GM10248 (cell line): Measurements from ENCODE around the gene PRAC1.

ENCODE experiments used
- CTCF ChIA-PET: fragments of 300-600 bp; sonication (Branson Sonifier 250); formaldehyde crosslinking; extraction: SDS; loops from one replicate; lab custom pipeline; 2021; ENCODE audit warnings: antibody characterized with exemption; lab: Yijun Ruan, JAX
- POLR2A ChIA-PET: fragments of 350-650 bp; sonication (Branson Sonifier 250); formaldehyde crosslinking; extraction: SDS; loops from one replicate; lab custom pipeline; 2020; ENCODE audit warnings: antibody characterized with exemption; lab: Yijun Ruan, JAX
- DNase-seq: peaks from one replicate; pipeline ENCODE4 v3.0.0; 2012; ENCODE audit errors: extremely low spot score
- TF ChIP-seq, protein P1 (sequence below): IDR thresholded peaks from 2 replicates; pipeline ENCODE4 v1.5.1; 2012; ENCODE audit warnings: mild to moderate bottlenecking, low read depth; ENCODE audit errors: extremely low read depth, missing control alignments, control extremely low read depth

The PRAC1 gene

DNA sequence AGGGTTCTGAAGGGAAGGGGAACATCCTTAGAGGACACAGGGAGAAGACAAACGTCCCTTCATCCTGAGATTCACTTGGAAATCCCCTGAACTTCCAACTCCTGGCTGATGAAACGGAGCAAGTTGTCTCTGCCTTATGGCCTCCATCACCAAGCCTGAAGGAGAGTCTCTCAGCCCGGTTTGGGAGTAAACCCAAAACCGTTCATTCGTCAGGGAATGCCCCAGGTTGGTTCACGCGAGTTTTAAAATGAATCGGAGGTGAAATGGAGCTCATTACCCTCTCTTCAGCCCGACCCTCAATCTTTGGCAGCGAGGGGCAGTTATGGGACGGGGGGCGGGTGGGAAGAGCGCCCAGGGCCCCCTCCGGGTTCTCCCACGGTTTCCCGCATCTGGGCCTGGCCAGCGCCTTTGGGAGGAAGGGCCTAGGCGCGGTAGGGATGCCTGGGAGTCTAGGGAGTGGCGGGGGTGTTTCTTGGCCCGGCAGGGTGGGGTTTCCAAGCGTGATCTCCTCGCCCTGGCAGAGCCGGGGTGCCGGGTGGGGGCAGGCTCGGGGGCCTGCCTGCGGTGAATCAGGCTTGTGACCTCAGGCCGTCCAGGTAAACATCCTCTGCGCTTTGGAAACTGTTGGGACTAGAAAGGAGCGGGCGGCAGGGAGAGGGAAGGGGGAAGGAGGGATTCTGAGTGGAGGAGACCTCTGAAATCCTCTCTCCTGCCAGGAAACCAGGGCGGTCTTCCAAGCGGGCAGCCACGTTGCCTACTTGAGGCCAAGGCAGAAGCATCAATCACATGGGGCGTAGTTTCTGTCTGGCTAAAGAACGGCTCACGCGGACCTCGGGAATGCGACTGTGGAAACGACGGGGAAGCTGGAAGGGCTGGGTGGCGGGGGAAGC lies 30.3 kb upstream of the PRAC1 start:
- CTCF ChIA-PET, result interaction anchor here (0.8 to 2.2 kb wide), 3 partner anchors 27 to 126 kb away, joined by 3 to 8 read pairs (median 6); no protein-coding TSS in a partner anchor
- DNase-seq, result no peak
- POLR2A ChIA-PET, result no interaction called here
- TF ChIP-seq, protein P1, sequence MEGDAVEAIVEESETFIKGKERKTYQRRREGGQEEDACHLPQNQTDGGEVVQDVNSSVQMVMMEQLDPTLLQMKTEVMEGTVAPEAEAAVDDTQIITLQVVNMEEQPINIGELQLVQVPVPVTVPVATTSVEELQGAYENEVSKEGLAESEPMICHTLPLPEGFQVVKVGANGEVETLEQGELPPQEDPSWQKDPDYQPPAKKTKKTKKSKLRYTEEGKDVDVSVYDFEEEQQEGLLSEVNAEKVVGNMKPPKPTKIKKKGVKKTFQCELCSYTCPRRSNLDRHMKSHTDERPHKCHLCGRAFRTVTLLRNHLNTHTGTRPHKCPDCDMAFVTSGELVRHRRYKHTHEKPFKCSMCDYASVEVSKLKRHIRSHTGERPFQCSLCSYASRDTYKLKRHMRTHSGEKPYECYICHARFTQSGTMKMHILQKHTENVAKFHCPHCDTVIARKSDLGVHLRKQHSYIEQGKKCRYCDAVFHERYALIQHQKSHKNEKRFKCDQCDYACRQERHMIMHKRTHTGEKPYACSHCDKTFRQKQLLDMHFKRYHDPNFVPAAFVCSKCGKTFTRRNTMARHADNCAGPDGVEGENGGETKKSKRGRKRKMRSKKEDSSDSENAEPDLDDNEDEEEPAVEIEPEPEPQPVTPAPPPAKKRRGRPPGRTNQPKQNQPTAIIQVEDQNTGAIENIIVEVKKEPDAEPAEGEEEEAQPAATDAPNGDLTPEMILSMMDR, result no peak

DNA sequence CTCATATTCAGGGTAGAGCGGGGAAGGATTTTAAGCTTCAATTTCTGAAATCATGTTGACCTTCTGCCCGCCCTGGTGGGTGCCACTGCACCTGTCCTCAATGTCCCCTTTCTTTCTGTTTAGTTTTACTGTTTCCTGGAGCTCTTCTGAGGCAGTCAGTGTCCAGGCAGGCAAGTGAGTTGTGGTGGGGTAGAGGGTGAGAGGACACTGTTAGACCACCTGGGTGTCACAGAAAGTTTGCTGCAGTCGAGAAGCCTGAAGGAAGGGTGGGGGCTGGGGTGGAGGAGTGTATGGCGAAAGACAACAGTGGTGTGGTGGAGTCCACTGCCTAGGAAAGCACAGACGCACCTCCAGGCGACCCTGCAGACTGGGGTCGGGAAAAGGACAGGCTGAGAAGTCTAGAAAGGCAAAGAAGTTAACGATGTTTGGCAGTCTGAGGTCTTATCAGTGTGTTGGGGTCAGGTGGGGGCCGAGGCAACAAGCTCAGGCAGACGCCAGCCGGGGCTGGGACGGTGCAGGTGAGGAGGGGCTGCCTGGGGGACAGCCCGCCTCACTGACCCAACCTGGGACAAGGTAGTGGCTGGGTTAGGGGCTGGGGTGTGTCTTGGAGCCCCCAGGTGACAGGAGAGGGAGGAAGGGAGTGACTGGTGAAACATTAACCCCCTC lies 29.5 kb upstream of the PRAC1 start:
- ChIA-PET CTCF (interaction anchor here (0.7 to 2.2 kb wide), 7 partner anchors 14 to 127 kb away, joined by 3 to 8 read pairs (median 5); no protein-coding TSS in a partner anchor), POLR2A (interaction anchor here (0.6 kb wide), 1 partner anchor 21 kb away, joined by 3 read pairs; no protein-coding TSS in a partner anchor)
- TF ChIP-seq, protein P1, result no peak
- no peak for DNase-seq

- POLR2A ChIA-PET, result interaction anchor here (0.6 kb wide), 1 partner anchor 20 kb away, joined by 3 read pairs; no protein-coding TSS in a partner anchor
- no peak for DNase-seq
- TF ChIP-seq, protein P1, result no peak
- CTCF ChIA-PET, result interaction anchor here (0.7 to 2.2 kb wide), 7 partner anchors 13 to 128 kb away, joined by 3 to 8 read pairs (median 5); no protein-coding TSS in a partner anchor
Measured at GRCh38 chr17:48751172-48751571, 28.9 kb upstream of the PRAC1 start.

DNA sequence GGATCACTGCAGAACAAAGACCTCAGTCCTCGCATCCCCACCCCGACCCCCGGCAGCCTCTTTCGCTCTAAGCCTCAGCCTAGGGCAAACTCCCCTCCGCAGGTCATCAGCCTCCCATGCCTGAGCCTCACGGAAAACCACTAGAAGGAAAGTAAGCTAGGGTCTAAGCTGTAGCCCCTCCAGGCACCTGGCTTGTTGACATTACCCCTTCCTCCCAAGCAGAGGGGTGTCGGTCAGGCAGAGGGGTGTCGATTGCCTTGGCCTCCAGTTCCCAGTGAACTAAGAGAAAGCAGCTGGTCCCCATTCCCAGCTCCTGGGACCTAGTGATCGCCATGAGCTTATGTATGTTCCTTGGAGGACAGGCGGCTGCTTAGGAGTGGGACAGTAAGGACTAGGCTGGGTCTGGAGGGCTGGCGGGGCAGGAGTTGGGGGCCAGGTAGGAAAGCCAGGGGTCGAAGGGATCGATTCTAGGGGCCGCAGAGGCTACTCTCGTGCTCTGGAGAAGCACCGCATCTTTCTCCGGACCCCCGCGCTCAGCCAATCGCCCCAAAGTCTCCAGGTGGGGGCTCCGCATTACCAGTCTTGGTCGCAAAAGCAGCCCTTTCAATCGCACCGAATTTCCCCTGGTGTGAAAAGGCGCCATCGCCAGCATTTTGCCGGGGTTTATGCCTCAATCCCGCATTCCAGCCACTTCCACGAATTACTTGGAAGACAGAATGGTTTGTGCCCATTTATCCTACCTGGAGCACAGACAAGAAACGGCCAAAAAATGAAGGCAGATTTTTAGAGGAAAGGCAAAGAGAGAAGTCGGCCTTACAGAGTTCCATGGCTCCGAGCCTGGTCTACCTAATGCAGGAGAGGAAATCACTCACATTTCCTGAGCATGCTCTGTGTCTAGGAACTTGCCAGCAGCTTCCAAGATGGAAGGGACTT lies 27.6 kb upstream of the PRAC1 start:
- TF ChIP-seq, protein P1, result no peak
- POLR2A ChIA-PET, result no interaction called here

DNA sequence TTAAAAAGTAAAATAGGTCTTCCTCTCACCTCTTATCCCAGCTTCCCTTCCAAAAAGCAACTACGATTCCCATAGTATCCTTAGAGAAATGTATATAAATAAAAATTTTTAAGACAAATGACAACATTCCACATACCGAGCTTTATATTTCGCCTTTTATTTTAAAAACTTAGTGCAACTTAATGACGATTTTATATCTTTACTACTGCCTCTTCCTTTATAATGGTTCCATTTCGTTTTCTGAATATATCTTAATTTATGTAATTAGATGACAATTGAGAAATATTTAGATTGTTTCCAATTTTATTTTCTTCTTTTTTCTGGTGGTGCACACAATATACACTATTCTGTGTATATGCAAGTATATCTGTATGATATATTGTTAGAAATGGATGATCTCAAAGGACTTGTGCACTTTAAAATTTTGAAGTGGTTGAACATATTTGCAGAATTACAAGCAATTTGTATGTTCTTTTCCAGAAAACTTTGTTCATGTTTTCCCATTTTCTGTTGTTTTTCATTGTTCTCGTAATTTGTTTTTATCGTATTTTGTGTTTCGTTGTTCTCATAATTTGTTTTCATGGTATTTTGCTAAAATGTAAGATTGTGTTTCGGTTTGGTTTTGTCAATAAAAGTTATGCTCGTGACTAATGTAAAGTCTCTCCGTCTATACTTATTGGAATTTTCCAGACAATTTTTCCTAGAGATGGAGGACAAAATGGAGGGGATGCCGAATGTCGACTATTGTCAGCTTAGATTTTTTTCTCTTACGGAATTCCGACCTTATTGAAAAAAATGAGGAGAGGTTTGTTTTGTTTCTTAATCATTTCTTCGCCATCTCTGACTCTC lies 26.6 kb upstream of the PRAC1 start:
- ChIA-PET POLR2A (no interaction called here), CTCF (interaction anchor here (1.2 to 4.0 kb wide), 3 partner anchors 24 to 130 kb away, joined by 3 to 18 read pairs (median 4); no protein-coding TSS in a partner anchor)
- TF ChIP-seq, protein P1, result no peak
- DNase-seq, result no peak

More for the DNA sequence above, 27.6 kb upstream of the PRAC1 start:
- DNase-seq, result no peak
- CTCF ChIA-PET, result interaction anchor here (1.2 to 4.0 kb wide), 4 partner anchors 25 to 129 kb away, joined by 3 to 18 read pairs (median 5); no protein-coding TSS in a partner anchor
